Upper lobe of left lung (tissue), 6 donors: Measurements from ENCODE around the gene DNAH12. TPM values are rescaled to one million over a fixed set of nuclear protein-coding genes. Genes with fewer than 3 reads are reported as not detected.

Source experiments
- ATAC-seq, 2 donors: fragments of 200-7000 bp; cut with Tn5 transposase; one replicate each; pipeline ENCODE4 v1.9.1; 2022; ENCODE audit warnings: mild to moderate bottlenecking in 2 of 2, moderate library complexity in 2 of 2; ENCODE audit not compliant: low FRiP score in 2 of 2
- DNase-seq, 2 donors: peaks; one replicate each; pipeline ENCODE4 v3.0.0-alpha.2; 2019 to 2020
- H3K27ac ChIP-seq, 4 donors: fragments of 200-600 bp; sonication (generic); one replicate each; pipeline ENCODE4 v1.5.1; 2016 to 2019
- H3K27me3 ChIP-seq, 4 donors: fragments of 200-600 bp; sonication (generic); one replicate each; pipeline ENCODE4 v1.5.1; 2017 to 2019
- H3K36me3 ChIP-seq, 4 donors: fragments of 200-600 bp; sonication (generic); one replicate each; pipeline ENCODE4 v1.5.1; 2016 to 2019
- H3K4me1 ChIP-seq, 4 donors: fragments of 200-600 bp; sonication (generic); one replicate each; pipeline ENCODE4 v1.5.1; 2018 to 2019
- H3K4me3 ChIP-seq, 4 donors: fragments of 200-600 bp; sonication (generic); one replicate each; pipeline ENCODE4 v1.5.1; 2017 to 2019; ENCODE audit warnings: mild to moderate bottlenecking in 2 of 4, moderate library complexity in 1 of 4
- H3K9me3 ChIP-seq, 4 donors: fragments of 200-600 bp; sonication (generic); one replicate each; pipeline ENCODE4 v1.5.1; 2018 to 2019
- CTCF ChIP-seq, 6 experiments: fragments of 450-650 bp in 4 of 6; fragments of 200-600 bp in 2 of 6; sonication (generic) in 2 of 6; IDR thresholded peaks; one replicate each; pipeline ENCODE4 v1.5.1; 2016 to 2019; ENCODE audit warnings: antibody characterized with exemption in 6 of 6
- EP300 ChIP-seq, 4 donors: sonication (generic); formaldehyde crosslinking; IDR thresholded peaks; one replicate each; pipeline ENCODE4 v1.5.1; 2017; ENCODE audit warnings: antibody characterized with exemption in 4 of 4, control low read depth in 2 of 4
- POLR2A ChIP-seq, 4 donors: fragments of 450-650 bp; IDR thresholded peaks; one replicate each; pipeline ENCODE4 v1.5.1; 2016 to 2017; ENCODE audit warnings: antibody characterized with exemption in 4 of 4, mild to moderate bottlenecking in 2 of 4
- POLR2AphosphoS5 ChIP-seq, 2 donors: sonication (generic); formaldehyde crosslinking; IDR thresholded peaks; one replicate each; pipeline ENCODE4 v1.5.1; 2017; ENCODE audit warnings: antibody characterized with exemption in 2 of 2
- WGBS, 2 donors: methylation state at CpG; one replicate each; pipeline ENCODE4 v1.1.5; 2017 to 2018; 5-methylcytosine and 5-hydroxymethylcytosine counted together
- total RNA-seq, 6 donors: library from RNA; depleted of rRNA in 4 of 6; stranded (reverse); fragments of >200 nt in 4 of 6; gene quantifications; one replicate each; pipeline versions ENCODE4 v1.1.0 to v1.2.1, GENCODE V29; 2016 to 2021
- donor health status: DM: no; HTN: no; CAD: no; lungs with moderate emphysema.
- donor health status: DM: no; HTN: yes; CAD: no; lungs with severe emphysema.

Gene DNAH12
- total RNA-seq, 6 donors from 2014 or later, result 0.94 to 53.3 (median 9.4) TPM

DNA sequence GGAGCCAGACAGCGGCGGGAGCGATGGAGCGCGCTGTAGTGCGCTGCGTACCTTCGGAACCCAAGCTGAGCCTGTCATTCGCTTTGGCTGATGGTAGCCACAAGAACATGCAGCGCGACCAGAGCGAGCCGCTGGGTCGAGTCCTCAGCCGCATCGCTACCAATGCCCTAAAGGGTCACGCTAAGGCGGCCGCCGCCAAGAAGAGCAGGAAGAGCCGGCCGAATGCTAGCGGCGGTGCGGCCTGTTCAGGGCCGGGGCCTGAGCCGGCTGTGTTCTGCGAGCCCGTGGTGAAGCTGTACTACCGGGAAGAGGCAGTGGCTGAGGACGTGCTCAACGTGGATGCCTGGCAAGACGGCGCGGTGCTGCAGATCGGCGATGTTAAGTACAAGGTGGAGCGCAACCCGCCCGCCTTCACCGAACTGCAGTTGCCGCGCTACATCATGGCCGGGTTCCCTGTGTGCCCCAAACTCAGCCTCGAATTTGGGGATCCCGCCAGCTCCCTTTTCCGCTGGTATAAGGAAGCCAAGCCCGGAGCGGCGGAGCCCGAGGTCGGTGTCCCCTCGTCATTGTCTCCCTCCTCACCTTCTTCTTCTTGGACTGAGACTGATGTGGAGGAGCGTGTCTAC lies 12.4 kb upstream of the DNAH12 start:
- ATAC-seq (peak; percentile 69 to 78), DNase-seq (peak in 1 of 2 donors; percentile 36)
- peak overlapping the region; percentile 86 to 95 (median 90) for H3K27ac ChIP-seq
- H3K4me1 ChIP-seq, result peaks cover 28 to 39% (median 36%) of the 10 kb centered on the region in 4 donors
- peak overlapping the region; percentile 65 to 92 (median 80) for H3K4me3 ChIP-seq
- H3K27me3 ChIP-seq, result no peaks in the 10 kb centered on the region
- TF ChIP-seq CTCF (IDR thresholded peaks at IDR 0.05), result peak in 2 of 6 experiments; percentile 3 to 11
- TF ChIP-seq POLR2A (IDR thresholded peaks at IDR 0.05), result no peak
- 0% methylated on average over 6 to 25 of the region's 54 CpGs for WGBS, 2 donors
- no peaks in the 10 kb centered on the region for H3K9me3 ChIP-seq
- peaks cover 0 to 25% (median 6%) of the 10 kb centered on the region in 4 donors for H3K36me3 ChIP-seq

DNA sequence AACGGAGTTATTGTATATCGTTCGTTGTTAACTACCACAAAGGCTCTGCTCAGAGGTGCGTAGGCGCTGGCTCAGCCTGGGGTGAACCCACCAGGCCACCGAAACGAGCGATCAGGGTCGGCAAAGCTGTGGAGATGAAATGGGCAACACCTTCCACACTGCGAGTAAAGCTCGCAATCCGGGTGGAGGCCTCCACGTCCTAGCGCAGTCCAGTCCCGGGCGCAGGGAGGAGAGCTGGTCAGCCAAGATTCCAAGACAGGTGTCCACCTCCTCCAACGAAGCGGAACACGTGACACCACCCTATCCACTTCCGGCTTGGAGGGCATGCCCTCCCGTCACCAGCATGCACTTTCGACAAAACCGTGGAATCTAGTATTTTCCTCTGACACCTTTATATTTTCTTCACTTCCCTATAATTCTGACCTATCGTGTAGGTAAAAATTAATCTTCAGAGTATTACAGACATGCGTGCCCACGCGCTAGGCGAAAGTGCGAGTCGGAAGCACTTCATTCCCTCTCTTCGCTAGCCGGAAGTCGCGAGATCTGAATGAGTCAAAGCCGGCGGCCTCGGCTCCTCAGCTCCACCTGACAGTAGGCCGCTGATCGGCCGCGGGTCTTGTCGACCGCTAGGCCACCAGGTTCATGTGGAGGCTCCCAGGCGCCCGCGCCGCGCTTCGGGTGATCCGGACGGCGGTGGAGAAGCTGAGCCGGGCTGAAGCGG lies 11.8 kb upstream of the DNAH12 start, which contains the start of gene PDE12:
PDE12 (plus strand) TSS at position 537 of the 721 bp plus-strand sequence; CDS start at position 643, 106 bp downstream.
- peak; percentile 94 to 97 for ATAC-seq
- Histone ChIP-seq H3K27me3 (no peaks in the 10 kb centered on the region), H3K9me3 (no peaks in the 10 kb centered on the region), H3K27ac (peak within 1 kb of the TSS; percentile 86 to 95 (median 90)), H3K4me1 (peaks cover 25 to 39% (median 32%) of the 10 kb centered on the region in 4 donors), H3K4me3 (peak within 1 kb of the TSS; percentile 65 to 92 (median 80)), H3K36me3 (peaks cover 0 to 18% (median 6%) of the 10 kb centered on the region in 4 donors)
- DNase-seq, result peak; percentile 89 to 93
- TF ChIP-seq EP300 (IDR thresholded peaks at IDR 0.05) (peak in 1 of 4 donors; percentile 43), CTCF (IDR thresholded peaks at IDR 0.05) (peak in 1 of 6 experiments; percentile 22), POLR2A (IDR thresholded peaks at IDR 0.05) (peak in 3 of 4 donors; percentile 46 to 95 (median 80)), POLR2AphosphoS5 (IDR thresholded peaks at IDR 0.05) (peak; percentile 74 to 83)
- WGBS, 2 donors, result 0% methylated on average over 40 to 42 of the region's 54 CpGs

- WGBS, 2 donors, result 33 to 38% methylated on average over 8 of the region's 8 CpGs
- no peak for ATAC-seq
Observed at GRCh38 chr3:57555306-57555705, 11.2 kb upstream of the DNAH12 start.

DNA sequence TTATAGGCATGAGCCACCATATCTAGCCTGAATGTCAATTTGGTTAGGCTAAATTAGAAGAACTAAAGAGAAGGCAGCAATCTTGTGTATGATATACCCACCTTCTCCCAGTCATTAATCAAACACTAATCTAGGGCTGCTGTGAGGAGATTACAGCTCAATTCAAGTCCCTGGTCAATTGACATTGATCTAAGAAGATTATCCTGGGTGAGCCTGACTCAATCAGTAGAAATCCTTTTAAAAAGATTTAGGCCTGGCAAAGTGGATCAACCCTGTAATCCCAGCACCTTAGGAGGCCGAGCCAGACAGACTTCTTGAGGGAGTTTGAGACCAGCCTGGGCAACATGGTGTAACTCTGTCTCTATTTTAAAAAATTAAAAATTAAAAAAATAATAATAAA lies 2.5 kb upstream of the DNAH12 start:
- no peak for ATAC-seq
- Histone ChIP-seq H3K4me1 (peaks cover 6 to 12% (median 8%) of the 10 kb centered on the region in 4 donors), H3K9me3 (no peaks in the 10 kb centered on the region), H3K27me3 (no peaks in the 10 kb centered on the region), H3K4me3 (no peak overlapping the region), H3K36me3 (no peaks in the 10 kb centered on the region), H3K27ac (no peak overlapping the region)
- no peak for TF ChIP-seq POLR2A (IDR thresholded peaks at IDR 0.05)
- no peak for TF ChIP-seq POLR2AphosphoS5 (IDR thresholded peaks at IDR 0.05)
- TF ChIP-seq CTCF (IDR thresholded peaks at IDR 0.05), result no peak
- TF ChIP-seq EP300 (IDR thresholded peaks at IDR 0.05), result no peak
- DNase-seq, result no peak
- 100% methylated on average over 1 of the region's 1 CpG for WGBS, 2 donors

More at GRCh38 chr3:57555306-57555705, 11.2 kb upstream of the DNAH12 start:
- no peak for DNase-seq
- TF ChIP-seq POLR2AphosphoS5 (IDR thresholded peaks at IDR 0.05), result no peak
- no peak for TF ChIP-seq POLR2A (IDR thresholded peaks at IDR 0.05)
- no peak for TF ChIP-seq CTCF (IDR thresholded peaks at IDR 0.05)
- TF ChIP-seq EP300 (IDR thresholded peaks at IDR 0.05), result no peak
- peaks cover 0 to 12% (median 6%) of the 10 kb centered on the region in 4 donors for H3K36me3 ChIP-seq
- H3K27me3 ChIP-seq, result no peaks in the 10 kb centered on the region
- no peaks in the 10 kb centered on the region for H3K9me3 ChIP-seq
- H3K4me1 ChIP-seq, result peaks cover 25 to 39% (median 32%) of the 10 kb centered on the region in 4 donors
- H3K4me3 ChIP-seq, result peak overlapping the region; percentile 54 to 92 (median 72)
- peak overlapping the region; percentile 86 to 95 (median 90) for H3K27ac ChIP-seq
